NCI-H446 (cell line): Measurements from ENCODE around the gene MDGA2.
"Not testable (repeated sequence)": the region's sequence is repeated elsewhere in the genome, so short reads cannot be mapped to it uniquely, and the experiment has no call there.

ENCODE experiments used
- DNase-seq, 2 experiments: peaks; one replicate each; lab custom pipeline; 2025; lab: John Stamatoyannopoulos, UW

The MDGA2 gene

GRCh38 chr14:47226877-47227520 lies 448.4 kb downstream of the MDGA2 start:
- DNase-seq = no peak

DNA sequence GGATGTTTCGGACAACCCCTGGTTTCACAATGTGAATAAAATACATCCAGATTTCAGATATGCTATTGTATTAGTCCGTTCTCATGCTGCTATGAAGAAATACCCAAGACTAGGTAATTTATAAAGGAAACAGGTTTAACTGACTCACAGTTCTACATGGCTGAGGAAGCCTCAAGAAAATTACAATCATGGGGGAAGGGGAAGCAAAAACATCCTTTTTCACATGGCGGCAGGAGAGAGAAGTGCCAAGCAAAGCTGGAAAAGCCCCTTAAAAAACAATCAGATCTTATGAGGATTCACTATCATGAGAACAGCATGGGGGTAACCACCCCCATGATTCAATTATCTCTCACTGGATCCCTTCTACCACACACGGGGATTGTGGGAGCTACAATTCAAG lies 451.7 kb downstream of the MDGA2 start:
- no peak for DNase-seq

DNA sequence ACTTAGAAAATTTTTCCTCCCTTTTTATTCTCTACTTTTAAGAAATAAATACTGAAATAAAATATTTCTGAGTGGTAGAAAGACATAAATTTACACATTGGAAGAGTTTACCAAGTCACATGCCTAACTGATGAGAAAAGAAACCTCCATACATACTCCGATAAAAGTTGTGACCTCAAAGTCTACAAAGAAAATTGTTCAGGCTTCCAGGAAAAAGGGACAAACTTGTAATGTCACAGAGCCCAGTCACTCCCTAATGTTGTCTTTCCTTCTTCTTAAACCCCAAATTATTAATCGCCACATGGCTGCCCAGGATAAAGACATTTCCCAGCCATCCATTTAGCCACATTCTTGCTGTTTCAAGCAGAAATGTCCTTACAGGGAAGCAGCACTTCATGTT lies 455.3 kb downstream of the MDGA2 start:
- no peak for DNase-seq

GRCh38 chr14:47211263-47211662 lies 464.1 kb downstream of the MDGA2 start:
- no peak for DNase-seq

GRCh38 chr14:47210099-47210498 lies 465.3 kb downstream of the MDGA2 start:
- no peak for DNase-seq

- DNase-seq = no peak
Observed at GRCh38 chr14:47208434-47208833, 467.0 kb downstream of the MDGA2 start.

GRCh38 chr14:47207617-47208016 lies 467.8 kb downstream of the MDGA2 start:
- DNase-seq = no peak

- no peak for DNase-seq
Observed at GRCh38 chr14:47200740-47201139, 474.7 kb downstream of the MDGA2 start.

GRCh38 chr14:47195582-47195981 lies 479.8 kb downstream of the MDGA2 start:
- no peak for DNase-seq

DNA sequence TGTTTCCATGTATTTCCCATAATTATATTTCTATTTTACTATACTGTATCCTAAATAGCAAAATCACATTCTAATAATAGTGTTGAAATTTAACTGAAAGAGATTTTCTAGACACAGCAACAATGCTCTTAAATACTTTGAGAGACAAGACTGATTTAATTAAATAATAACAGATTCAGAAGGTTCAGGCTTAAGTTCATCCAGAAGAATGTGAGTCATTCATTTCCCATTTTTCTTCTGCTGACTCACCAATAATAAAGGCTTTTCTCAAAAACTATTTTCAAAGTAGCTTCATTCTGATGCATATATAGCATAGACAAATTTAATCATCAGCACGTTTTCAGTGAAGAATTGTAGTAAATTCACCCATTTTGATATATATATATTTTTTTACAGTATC lies 481.4 kb downstream of the MDGA2 start:
- DNase-seq = no peak

GRCh38 chr14:47192203-47192602 lies 483.2 kb downstream of the MDGA2 start:
- DNase-seq = not testable (repeated sequence)

GRCh38 chr14:47191700-47192099 lies 483.7 kb downstream of the MDGA2 start:
- no peak for DNase-seq

DNA sequence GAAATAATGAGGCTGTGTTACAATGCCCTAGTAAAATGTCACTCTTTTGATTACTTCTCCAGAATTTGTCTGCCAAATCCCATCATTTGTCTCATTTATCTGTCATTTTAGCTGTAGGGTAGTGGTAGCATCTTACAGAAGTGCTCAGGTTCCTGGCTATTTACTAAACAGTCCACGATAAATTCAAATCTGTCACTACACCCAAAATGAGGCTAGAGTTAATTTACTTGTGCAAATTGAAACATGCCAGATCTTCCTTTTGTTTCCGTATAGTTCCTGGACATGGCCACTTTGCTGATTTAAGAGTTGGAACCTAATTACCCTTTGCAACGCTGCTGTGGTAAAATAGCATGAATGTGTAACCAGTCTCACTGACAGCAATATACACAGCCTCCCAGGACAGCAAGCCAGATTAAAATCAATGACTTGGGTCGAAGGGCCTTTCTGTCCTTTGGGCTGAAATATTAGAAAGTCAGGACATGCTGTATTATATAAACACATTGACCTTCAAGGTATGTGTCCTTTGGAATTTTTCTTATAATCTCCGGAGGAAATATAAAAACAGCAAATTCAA lies 485.4 kb downstream of the MDGA2 start:
- DNase-seq = no peak

DNA sequence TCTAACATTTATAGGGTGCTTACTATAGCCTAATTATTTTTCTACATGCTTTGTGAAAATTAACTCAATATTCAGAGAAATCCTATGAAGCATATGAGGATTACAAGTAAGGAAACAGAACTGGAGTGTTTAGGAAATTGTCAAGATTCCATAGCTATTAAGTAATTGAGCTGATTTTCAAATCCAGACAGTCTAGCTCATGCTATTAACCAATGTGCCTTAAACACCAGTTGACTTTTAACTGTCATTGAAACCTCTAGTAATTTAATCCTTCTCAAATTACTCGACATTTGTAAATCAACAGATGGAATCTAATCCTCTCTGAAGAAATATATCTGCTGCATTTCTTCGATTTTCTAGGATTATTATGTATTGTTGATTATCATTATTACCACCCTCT lies 488.9 kb downstream of the MDGA2 start:
- no peak for DNase-seq

GRCh38 chr14:47179906-47180305 lies 495.5 kb downstream of the MDGA2 start:
- DNase-seq = no peak

- DNase-seq = not testable (repeated sequence)
Observed at GRCh38 chr14:47171896-47172295, 503.5 kb downstream of the MDGA2 start.

GRCh38 chr14:47167402-47167801 lies 508.0 kb downstream of the MDGA2 start:
- DNase-seq = no peak

GRCh38 chr14:47155395-47155794 lies 520.0 kb downstream of the MDGA2 start:
- DNase-seq = no peak

DNA sequence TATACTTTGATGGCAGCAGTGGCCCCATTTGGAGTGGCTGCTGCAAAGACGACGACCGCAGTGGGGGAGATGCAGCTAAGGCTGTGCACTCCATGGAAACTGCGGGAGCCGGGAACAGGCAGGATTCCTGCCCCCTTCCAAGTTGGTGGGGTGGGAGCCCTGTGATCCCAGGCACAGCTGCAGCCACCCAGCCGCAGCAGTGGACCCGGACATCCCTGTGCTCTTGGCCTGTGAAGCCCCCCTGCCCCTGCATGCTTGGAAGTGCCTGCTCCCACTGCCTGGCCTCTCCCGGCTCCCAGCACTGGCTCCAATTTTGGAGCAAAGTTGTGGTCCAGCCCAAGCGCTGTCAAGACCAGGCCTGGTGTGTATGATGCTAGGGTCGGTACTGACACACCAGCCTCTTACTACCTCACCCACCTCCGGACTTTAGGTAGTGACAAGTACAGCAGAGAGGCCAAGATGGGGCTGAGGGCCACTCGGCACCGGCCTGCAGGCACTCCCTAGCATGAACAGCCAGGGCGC lies 521.1 kb downstream of the MDGA2 start:
- no peak for DNase-seq

DNA sequence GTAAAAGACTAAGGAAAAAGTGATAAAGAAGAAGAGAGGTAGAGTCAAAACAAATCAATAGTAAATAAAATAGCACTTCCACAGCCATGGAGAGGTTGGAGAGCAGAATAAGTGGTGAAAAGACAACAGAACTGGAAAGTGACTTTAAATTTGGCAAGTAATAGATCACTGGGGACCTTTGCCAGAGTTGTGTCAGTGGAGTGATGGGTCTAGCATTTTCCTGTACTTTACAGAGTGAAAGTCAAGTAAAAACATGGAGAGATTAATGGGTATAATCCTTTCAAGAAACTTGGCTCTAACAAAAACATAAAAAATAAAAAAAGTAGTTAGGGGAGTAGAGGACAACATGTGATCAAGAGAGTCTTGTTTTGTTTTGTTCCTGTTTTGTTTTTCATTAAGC lies 521.7 kb downstream of the MDGA2 start:
- DNase-seq = no peak

GRCh38 chr14:47150267-47150666 lies 525.1 kb downstream of the MDGA2 start:
- DNase-seq = no peak

DNA sequence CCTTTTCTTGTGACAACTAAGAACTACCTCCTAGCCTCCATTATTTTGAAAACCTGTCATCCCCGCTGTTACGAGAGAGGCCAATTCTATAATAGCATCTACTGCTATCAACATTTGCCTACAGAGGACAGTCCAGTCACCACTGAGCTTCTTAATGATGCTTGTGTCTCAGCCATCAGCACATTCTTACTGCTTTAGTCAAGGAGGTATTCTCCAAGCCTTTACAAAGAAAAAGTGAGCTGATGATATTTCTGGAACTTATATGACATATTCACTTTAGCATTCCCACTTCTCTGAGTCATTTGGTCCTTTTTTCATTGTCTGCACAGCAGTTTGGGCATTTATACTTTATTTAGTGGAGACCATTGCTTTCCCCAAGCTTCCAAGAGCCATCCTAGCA lies 526.1 kb downstream of the MDGA2 start:
- no peak for DNase-seq

- no peak for DNase-seq
Observed at GRCh38 chr14:47148686-47149085, 526.7 kb downstream of the MDGA2 start.

- no peak for DNase-seq
Observed at GRCh38 chr14:47120645-47121044, 554.8 kb downstream of the MDGA2 start.
